COLO668 (cell line): ENCODE results near the gene IKZF2.

Experiments
- DNase-seq: peaks from one replicate; lab custom pipeline; 2025; ENCODE audit not compliant: unreplicated experiment; lab: John Stamatoyannopoulos, UW

IKZF2 gene

DNA sequence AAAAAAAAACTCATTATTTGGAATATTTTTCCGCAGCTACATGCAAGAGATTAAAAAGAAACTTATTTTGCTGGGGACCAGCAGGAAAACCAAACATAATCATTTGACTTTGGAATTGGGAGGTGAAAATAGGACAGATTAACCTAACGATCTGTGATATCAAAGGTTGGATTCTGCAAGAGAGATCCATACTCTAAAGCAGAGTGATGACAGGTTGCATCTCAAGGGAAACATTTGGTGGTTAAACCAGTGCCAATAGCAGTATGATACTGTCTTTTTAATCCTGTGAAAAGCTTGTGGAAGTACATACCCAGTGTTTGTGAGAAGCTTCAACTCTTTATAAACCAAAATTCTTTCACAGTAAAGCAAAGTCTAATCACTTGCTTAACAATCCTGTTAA lies 5.3 kb upstream of the IKZF2 start:
- no peak for DNase-seq

DNA sequence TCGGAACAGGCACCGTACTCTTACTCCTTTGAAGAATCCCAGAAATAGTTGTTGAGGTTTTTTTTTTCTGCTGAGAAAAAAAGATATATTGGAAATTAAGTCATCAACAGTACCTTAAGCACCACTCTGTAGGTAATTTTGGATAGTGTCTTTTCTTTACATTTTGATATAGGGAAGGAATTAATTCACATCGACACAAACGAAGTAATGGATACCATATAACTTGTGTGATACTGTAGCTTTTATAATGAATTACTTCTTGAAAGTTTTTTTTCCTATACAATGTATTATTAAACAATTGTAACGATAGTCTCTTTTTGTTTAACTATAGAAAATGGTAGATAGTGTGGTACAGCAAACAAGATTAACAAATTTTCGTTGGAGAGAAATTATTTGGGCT lies 1.5 kb upstream of the IKZF2 start:
- no peak for DNase-seq

DNA sequence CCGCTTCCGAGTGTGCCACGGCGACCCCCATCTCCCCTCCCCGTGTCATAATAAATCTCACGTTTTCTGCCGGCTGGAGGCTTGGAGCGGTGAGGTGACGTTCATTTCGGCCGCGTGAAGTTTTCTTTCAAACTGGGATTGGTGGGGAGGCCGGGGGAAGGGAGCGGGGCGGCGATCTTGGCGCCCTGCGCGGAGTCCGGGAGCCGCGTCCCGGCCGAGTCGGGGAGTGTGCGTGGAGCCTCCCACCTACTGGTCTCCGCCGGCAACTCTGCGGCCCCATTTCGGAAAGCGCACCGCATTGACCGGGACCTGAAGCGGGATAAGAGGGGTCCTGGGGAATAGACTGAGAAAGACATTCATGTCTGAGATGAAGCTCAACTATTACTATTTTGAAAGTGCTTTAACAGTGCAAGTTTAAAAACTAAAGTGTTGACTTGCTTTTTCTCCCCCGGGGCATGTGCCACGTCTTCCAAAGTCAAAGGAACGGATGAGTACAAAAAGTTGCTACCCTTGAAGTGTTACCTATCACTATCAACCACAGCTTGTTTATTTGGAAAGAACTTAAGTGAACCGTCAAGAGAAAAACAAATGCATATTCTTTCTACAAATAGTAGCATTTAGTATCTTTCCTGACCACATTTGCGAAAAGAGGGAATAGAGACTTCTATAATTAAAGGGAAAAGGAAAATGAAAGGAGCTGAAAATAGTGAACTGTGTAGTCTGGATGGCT lies 818 bp upstream of the IKZF2 start:
- peak; percentile 70 for DNase-seq

DNA sequence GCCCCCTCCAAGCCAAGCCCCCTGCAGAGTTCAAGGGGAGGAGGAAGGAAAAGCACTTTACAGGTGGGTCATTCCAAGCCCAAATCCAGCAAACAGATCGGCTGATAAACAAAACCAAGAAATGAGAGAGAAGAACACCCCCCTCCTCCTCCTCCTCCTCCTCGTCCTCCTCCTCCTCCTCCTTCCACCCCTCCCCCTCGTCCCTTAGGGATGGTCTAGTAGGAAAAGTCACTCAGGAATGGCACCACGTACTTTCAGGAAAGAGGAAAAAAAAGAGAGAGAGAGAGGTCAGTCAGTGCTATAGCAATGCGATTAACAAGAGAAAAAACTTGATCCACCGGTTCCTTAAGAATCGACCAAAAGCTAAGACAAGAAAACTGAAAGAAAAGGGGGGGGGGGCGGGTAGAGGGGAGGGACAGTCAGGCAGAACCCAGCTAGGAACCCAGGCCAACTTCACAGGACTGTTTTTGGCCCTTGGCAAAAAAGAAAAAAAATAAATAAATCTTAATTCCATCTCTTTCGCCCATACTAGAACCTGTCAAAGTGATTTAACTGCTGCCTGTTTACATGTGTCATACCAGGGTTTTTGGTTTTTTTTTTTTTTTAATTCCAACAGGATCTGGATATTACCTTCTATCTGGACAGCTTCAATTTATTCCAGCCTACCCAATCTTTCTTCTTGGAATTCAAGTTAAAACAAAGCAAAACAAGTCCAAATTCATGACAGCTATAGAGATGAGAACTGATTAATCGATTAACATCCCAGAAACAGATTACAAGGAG lies 906 bp downstream of the IKZF2 start:
- no peak for DNase-seq

DNA sequence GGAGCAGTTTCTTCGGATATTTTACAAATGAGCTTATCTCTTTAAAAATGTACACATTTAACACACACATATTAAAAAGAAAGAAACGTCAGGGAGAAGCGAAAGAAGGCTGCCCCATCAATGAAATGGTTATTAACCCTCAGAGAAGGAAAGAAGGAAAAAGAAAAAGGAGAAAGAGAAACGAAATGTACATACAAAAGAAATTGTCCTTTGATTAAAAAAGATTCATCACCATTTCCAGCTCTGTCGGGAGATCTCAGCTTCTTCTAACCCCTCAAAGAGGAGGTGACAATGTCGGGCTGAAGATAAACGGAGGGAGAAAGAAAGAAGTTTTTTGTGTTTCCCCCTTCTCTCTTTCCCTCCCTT lies 1.5 kb downstream of the IKZF2 start:
- no peak for DNase-seq

DNA sequence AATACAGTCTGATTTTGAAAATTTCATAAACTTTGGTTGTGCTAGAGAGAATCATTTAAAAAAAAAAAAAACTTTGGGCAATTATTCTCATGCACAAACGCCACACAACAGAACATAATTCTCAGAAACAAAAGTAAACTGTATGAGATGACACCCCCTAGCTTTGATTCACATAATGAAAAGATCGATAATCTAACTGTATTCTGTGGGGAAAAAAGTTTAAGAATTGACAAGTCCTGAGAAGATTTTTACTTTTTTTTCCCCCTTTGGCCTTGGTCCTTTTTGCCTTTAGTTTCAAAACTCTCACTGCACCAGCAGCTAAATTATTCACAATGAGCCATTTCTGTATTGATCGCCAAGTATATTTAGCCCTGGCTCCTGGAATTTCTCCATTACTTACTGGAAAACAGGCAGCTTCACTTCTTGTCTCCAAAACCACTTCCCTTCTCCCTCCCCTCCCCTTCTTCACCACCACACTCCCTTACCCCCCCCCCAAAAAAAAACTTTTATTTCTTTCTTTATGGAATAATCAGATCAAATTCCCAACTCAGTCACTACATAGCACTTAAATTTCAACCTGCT lies 2.0 kb downstream of the IKZF2 start:
- no peak for DNase-seq

DNA sequence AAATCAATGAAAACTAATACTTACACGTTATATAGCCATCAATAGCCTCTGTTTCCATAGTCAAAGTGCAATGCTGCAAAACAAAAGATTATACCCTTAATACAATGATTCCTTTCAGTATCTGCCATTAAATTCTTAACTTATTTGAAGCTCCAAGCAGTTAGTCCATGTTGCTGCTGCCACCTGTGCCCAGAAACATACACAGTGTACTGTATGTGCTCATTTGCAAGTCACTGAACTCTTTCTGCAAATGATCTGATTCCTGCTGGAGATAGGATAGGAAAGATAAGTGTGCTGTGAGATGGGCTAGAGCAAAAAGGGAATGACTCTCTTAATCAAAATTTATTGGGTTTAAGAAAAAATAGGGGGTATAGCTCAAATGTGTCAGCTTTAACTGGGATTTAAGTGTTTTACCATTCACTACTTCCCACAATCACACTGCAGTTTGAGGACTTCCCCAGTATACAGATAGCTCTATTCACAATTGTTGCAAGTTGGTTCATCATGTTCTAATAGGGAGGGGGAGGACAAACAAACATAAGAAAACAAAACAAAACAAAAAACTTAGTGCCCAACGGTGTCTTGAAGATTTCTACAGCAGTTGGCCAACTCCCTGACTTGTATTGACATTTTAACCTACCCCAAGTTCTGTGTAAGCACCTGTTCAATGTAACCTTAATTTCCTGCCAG lies 2.7 kb downstream of the IKZF2 start:
- DNase-seq: no peak

DNA sequence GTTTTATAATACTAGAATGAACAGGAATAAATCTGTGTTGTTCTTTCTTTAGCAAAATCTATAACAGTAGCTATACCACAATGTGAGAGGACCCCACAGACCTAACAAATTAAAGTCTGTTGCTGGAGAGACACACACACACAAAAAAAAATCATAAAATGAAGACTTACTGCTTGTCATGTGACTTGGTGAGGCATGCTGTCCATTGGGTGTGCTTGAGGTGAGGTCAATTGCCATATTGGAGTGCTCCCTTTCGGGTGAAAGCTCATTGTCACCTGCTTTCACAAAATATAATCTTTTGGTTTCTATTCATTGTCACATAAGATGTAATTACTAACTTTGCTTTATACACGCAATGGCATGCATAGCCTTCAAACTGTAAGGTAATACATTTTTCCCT lies 3.9 kb downstream of the IKZF2 start:
- no peak for DNase-seq

DNA sequence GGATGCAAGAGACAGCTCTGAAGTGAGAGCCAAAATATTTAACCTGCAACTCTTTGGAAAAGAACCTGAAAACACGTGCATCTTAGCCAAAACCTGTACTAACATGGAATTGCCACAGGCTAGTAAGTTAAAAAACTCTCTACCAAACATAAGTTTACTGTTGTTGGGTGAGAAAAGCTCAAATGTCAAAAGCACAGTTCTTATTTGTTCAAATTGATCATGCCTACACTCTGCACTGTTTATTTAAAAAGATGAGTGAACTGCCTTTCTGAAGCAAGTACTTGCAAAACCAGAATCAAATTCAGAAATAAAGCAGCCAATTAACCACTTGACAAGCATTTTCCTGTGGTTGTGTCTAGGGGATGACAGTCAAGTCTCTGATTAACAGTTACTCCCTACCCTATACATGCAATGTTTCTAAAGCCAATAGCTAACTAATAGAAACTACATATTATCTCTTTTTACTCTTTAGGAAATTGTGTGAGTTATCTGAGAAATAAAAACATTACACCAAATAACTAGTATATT lies 5.6 kb downstream of the IKZF2 start:
- no peak for DNase-seq

DNA sequence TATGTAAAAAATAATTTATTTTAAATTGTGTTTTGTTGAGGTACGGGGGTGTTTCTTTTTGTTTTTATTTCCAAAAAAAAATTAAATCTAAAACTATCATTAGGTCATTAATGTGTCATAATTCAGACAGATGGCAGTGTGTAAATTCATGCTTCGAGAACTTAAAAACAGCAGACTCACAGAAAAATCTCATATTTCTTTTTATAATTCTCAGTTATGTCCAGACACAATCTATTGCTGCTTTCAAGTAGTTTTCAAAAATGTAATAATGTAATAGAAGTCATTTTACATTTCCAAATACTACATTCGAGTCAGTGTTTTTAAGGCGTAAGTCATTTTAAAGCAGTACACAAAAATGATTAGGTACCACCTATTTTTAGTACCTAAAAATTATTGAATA lies 14.3 kb downstream of the IKZF2 start:
- DNase-seq: no peak

DNA sequence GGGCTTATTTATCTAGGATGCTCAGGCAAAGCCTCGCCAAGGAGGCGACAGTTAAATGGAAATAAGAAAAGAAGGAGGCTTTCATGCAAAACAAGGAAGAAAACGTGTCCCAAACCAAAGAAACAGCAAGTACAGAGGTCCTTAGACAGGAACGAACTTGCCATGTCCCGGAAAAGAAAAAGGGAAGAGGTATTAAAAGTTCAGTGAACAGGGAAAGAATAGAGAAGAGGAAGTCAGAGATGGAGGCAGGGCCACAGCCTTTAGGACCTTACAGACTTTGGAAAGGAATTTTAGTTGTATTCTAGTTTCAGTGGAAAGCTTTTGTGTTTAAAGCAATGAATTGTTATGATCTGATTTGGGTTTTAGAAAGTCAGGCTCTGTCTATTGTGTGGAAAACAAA lies 22.1 kb downstream of the IKZF2 start:
- DNase-seq: no peak

DNA sequence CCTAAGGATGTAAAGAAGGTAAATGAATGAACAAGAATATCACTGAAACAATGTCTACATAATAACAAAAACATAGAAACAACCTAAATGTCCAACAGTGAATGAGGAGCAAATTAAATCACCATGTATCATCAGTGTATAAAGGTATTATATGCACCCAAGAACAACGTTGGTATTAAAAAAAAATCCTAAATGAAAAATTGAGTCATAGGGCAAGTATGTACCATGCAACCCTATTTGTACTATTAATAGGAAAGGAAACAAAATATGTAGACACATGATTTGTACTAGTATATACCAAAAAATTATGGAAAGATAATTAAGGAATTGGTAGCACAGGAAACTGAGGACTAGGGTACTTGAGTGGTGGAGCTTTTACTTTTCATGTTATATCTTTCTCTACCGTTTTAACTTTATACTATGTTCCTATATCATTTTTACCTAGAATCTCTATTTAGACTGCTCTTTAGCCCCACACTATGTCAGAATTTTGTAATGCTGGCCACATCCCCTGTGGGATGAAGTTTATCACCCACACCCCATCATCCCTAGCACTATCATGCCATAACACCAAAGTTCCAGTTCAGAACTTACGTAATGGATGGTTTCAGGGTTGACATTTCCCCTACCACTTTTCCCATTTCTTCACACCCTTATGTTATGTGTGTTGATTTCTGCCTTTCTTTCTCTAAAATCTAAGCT lies 25.6 kb downstream of the IKZF2 start:
- DNase-seq: no peak

DNA sequence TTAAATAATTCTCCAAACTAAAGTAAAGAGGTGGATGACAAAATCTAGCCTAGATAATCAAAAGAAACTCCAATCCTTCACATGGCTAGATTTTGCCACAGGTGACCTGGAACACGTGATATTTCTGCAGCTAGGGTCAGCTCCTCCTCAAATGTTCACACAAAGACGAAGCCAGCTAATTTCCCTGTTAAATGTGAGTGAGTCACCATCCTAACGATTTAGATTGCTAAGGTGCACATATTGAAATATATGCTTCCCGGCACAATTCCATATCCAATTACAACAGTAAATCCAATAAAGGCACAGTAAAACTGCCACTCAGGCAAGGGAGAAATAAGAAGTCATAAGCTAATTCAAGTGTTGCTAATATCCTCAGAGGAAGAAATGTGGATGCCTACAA lies 28.7 kb downstream of the IKZF2 start:
- peak; percentile 12 for DNase-seq

DNA sequence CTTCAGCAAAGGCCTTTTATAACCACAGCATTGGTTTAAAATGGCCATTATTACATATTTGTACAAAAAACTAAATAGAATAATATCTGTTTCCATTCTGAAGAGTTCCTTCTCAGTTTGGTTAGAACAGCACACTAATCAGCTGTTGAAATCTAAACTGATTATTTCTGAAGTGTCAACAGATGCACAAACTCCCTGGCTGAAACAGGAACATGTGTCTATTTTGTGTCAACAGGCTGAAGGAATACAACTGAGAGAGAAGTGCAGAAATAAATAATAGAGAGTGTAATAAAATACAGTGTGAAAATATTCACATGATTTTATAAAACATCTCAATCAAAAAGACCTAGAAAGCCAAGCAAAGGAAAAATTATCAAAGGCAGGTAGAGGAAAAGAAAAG lies 29.7 kb downstream of the IKZF2 start:
- DNase-seq: no peak

DNA sequence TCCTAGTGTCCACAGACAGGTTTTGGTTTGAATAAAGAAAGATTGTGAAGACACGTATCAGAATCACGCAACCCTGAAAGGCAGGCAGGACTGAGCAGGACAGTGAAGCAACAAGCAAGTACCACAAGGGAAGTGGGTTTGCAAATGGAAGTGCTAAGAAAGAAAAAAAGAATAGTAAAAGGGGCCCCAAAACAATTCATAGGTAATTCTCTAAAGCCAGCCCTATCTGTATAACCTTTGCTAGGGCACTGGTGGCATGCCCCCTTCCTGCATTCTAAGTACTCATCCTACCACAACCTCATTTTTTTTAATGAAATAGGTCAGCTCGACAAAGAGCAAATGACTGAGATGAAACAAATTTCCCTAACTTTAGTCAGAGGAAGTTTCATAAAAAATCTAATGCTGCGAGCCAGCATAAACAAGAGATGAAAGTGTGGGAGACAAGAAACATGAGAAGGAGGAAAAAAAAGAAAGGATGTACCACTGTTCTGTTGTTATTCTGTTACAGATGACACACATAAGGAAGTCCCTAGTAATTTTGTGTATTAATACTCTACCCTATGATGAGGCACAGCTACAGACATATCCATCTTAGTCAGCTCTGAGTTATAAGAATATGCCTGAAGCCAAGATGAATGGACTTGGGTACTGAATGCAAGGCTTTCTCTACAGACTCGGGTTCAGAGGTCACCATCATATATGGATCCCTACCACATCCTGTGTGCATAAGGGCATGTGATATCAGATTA lies 32.2 kb downstream of the IKZF2 start:
- DNase-seq: no peak

DNA sequence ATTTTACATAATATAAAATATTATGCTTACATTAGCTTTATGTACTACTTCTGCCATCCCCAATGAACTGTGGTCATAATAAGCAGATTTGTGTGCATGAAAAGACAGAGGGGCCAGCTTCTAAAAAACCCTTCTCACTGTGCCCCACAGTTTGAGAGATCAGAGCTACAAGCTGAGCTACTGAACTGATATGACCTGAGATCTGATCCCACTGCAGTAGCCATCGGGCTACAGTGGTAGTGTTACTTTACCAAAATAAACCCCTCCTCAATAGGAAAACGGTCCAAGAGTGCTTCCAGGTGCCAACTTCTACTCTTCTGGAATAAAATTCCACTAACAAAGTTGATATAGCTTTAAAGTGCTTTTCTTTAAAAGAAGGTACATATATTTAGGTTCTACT lies 43.1 kb downstream of the IKZF2 start:
- no peak for DNase-seq

DNA sequence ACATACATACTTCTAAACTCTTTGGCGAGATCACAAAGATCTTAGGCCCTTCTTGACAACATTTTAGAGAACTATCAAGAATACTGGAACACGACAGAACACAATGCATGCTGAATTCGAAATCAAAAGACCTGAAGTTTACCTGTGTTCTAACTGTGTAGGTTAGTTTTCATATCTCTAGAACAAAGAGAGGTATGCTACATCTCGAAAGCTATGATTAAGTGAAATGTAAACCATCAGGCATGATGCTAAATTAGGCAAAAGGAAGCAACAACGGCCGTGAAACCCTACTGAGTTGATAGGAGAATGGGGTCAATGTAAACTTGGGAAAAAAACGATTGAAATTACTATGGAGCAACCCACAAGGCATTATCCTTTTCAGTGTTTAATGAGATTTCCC lies 43.7 kb downstream of the IKZF2 start:
- no peak for DNase-seq

DNA sequence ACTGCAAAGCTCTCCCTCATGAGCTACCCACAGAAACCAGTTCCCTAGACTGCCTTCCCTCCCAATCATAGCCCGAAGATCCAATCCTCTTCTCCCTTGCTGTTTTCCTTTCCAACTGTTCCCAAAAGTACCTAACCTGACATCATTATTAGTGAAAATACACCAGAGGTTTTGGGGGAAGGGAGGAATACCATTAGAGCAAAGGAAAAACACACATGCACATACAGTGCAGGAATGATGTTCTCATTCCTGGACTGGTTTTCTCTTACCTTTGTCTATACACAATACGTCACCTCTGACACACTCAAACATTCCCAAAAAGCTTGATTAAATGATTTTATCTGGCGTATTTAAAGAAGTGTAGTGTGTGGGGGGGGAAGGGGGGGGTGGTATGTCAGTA lies 46.2 kb downstream of the IKZF2 start:
- no peak for DNase-seq

DNA sequence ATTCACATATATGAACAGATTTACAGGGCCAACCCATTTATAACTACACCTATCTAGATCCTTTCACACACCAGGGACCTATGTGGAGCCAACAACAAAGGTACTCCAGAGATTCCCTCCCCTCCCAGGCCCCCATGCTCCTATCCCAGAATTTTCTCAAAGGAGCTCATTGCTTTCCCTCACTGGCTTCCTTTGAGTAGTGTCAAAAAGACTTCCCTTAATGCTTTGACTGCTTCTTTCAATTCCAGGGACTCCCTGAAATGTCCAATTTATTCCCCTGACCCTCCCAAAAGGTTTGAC lies 46.6 kb downstream of the IKZF2 start:
- DNase-seq: no peak

DNA sequence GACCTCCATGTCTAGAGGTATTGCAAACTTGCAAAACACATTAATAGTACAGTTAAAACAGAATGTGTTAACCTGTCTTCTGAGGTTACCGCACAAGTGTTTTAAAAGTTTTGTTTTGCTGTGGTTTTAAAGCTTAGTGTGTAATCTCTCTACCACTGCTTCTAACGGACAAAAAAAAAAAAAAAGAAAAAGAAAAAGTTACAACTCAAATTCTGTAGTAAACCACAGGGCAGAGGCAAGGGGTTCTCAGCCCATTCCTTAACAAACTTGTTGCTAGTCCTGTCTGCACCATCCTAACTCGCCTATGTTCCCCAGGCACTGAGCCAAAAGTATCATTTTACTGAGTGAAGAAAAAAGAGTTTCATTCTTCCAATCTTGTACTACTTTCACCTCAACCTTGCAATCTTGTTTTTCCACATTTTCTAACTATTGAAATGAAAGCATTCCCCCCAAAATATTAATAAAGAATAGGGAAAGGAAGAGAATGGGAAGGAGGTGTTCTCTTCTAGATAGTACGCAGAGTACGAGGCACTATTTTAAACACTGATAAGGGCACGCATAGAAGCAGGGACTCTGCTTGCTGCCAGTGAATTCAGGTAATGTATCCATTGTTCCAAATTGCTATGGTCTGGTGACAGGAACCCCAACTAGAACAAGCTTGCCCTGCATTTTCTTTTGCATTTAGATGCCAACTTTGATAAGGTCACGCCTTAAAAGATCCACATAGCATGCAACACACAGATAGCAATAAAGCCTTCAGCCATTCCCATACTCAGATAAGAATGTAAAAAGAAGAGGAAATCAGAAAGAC lies 47.1 kb downstream of the IKZF2 start:
- no peak for DNase-seq
